Breast epithelium (tissue), 3 donors: Measurements from ENCODE around the gene PXDC1.

Experiments
- POLR2A ChIP-seq: fragments of 450-650 bp; IDR thresholded peaks from one replicate; pipeline ENCODE4 v1.6.1; 2016; ENCODE audit warnings: antibody characterized with exemption, mild to moderate bottlenecking, moderate library complexity
- POLR2AphosphoS5 ChIP-seq, 3 donors: sonication (generic); formaldehyde crosslinking; IDR thresholded peaks; one replicate each; pipeline ENCODE4 v1.6.1; 2017; ENCODE audit warnings: antibody characterized with exemption in 3 of 3
- TF ChIP-seq, protein P1 (sequence below), 3 donors: fragments of 450-650 bp; IDR thresholded peaks; one replicate each; pipeline ENCODE4 v1.5.1; 2016 to 2017; ENCODE audit warnings: antibody characterized with exemption in 3 of 3, mild to moderate bottlenecking in 3 of 3, moderate library complexity in 3 of 3

DNA sequence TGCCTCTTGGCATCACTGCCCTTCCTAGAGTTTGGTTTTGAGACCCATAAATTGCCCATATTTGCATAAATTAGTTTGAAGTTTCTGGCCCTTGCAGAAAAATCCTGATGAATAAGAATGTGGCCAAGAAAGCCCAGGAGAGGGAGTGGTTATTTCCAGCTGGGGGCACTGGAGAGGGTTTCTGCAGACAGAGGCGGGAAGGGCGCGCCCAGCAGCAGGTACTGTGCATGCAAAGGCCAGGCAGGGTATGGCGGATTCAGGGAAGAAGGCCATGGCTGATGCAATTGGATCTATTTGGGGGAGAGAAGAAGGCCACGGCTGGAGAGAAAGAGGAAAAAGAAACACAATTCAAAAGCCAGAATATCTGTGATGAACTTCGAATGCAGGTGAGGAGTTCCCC lies 48.2 kb upstream of the PXDC1 start:
- no peak for TF ChIP-seq POLR2AphosphoS5 (IDR thresholded peaks at IDR 0.05)
- TF ChIP-seq, protein P1, sequence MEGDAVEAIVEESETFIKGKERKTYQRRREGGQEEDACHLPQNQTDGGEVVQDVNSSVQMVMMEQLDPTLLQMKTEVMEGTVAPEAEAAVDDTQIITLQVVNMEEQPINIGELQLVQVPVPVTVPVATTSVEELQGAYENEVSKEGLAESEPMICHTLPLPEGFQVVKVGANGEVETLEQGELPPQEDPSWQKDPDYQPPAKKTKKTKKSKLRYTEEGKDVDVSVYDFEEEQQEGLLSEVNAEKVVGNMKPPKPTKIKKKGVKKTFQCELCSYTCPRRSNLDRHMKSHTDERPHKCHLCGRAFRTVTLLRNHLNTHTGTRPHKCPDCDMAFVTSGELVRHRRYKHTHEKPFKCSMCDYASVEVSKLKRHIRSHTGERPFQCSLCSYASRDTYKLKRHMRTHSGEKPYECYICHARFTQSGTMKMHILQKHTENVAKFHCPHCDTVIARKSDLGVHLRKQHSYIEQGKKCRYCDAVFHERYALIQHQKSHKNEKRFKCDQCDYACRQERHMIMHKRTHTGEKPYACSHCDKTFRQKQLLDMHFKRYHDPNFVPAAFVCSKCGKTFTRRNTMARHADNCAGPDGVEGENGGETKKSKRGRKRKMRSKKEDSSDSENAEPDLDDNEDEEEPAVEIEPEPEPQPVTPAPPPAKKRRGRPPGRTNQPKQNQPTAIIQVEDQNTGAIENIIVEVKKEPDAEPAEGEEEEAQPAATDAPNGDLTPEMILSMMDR (IDR thresholded peaks at IDR 0.05) = no peak
- TF ChIP-seq POLR2A = no peak
